Thyroid gland (tissue), 4 donors: Measurements from ENCODE around the gene LMF2.

ENCODE experiments used
- CTCF ChIP-seq, 6 experiments: fragments of 200-600 bp in 3 of 6; fragments of 450-650 bp in 3 of 6; sonication (generic) in 3 of 6; IDR thresholded peaks; one replicate each; pipeline ENCODE4 v1.5.1; 2016 to 2019; ENCODE audit warnings: antibody characterized with exemption in 6 of 6, mild to moderate bottlenecking in 2 of 6, inconsistent platforms in 1 of 6, moderate library complexity in 1 of 6
- POLR2A ChIP-seq, 2 donors: fragments of 450-650 bp; IDR thresholded peaks; one replicate each; pipeline ENCODE4 v1.6.1; 2017; ENCODE audit warnings: antibody characterized with exemption in 2 of 2, mild to moderate bottlenecking in 2 of 2, moderate library complexity in 1 of 2

GRCh38 chr22:50513175-50513574 lies 5.7 kb upstream of the LMF2 start:
- TF ChIP-seq CTCF (IDR thresholded peaks at IDR 0.05) (no peak), POLR2A (IDR thresholded peaks at IDR 0.05) (no peak)
